H7 (cell line): ENCODE data around the gene TMEM169. TPM values are rescaled to one million over a fixed set of nuclear protein-coding genes. Genes with fewer than 3 reads are reported as not detected.
"Not testable (repeated sequence)": the region's sequence is repeated elsewhere in the genome, so short reads cannot be mapped to it uniquely, and the experiment has no call there.

Source experiments
- DNase-seq: peaks from one replicate; pipeline ENCODE4 v3.0.0; 2012
- H3K27me3 ChIP-seq: 2 replicates; pipeline ENCODE4 v1.6.0; 2011; ENCODE audit warnings: mild to moderate bottlenecking, low read length; ENCODE audit not compliant: control insufficient read depth, insufficient read depth
- H3K36me3 ChIP-seq: replicated peaks from 2 replicates; pipeline ENCODE4 v1.5.1; 2011; ENCODE audit warnings: low read length; ENCODE audit not compliant: control insufficient read depth, insufficient read depth
- H3K4me3 ChIP-seq: 2 replicates; pipeline ENCODE4 v1.5.1; 2011; ENCODE audit warnings: low read depth, mild to moderate bottlenecking, control low read depth, low read length, moderate library complexity; ENCODE audit not compliant: insufficient read depth
- total RNA-seq: library from RNA; depleted of rRNA; stranded (reverse); fragments of >200 nt; shearing (Covaris generic); gene quantifications from 2 replicates; pipeline ENCODE4 v1.2.3, GENCODE V29; 2014

The TMEM169 gene
- total RNA-seq, 1 experiment from 2014 or later: 0.42 TPM

DNA sequence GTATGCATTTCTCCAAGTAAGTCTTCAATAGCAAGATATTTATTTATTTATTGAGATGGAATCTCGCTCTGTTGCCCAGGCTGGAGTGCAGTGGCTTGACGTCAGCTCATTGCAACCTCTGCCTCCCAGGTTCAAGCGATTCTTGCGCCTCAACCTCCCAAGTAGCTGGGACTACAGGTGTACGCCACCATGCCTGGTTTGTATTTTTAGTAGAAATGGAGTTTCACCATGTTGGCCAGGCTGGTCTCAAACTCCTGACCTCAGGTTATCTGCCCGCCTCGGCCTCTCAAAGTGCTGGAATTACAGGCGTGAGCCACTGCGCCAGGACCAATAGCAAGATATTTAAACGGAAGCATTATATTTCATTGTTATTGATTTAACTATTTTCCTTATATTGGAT, 1.7 kb upstream of the TMEM169 start:
- not testable (repeated sequence) for H3K36me3 ChIP-seq, DNase-seq, H3K27me3 ChIP-seq, H3K4me3 ChIP-seq

DNA sequence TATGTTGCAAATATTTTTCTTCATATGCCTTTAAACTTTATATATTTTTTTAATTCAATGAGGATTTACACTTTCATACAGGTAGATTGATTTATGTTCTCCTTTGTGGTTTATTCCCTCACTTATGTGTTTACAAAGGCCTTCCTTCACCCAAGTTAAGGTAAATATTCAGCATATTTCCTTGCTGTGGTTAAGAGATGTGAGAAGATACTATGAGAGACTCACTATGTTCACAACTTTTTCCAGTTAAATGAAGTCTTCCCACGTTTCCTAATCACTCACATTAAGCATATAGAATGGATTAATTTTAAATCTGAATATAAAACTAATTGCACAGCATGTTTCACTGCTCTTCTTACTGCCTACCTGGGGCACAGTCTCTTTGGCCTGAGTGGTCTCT, 707 bp upstream of the TMEM169 start:
- no peak for DNase-seq

GRCh38 chr2:216082117-216082711, 495 bp downstream of the TMEM169 start:
- Histone ChIP-seq H3K27me3 (peaks cover 2% of the 10 kb centered on the region; the same call in 1 of the 2 replicates), H3K36me3 (no peaks in the 10 kb centered on the region), H3K4me3 (peak overlapping the region; percentile 77)
- DNase-seq: peak; percentile 68

More for the DNA sequence above, 707 bp upstream of the TMEM169 start:
- peak overlapping the region; percentile 77 for H3K4me3 ChIP-seq
- peaks cover 2% of the 10 kb centered on the region; the same call in 1 of the 2 replicates for H3K27me3 ChIP-seq
- no peaks in the 10 kb centered on the region for H3K36me3 ChIP-seq

GRCh38 chr2:216082805-216083204, 1.1 kb downstream of the TMEM169 start:
- Histone ChIP-seq H3K4me3 (no peak overlapping the region), H3K36me3 (no peaks in the 10 kb centered on the region), H3K27me3 (peaks cover 2% of the 10 kb centered on the region; the same call in 1 of the 2 replicates)
- DNase-seq: peak; percentile 30

- Histone ChIP-seq H3K27me3 (peaks cover 2% of the 10 kb centered on the region; the same call in 1 of the 2 replicates), H3K4me3 (no peak overlapping the region), H3K36me3 (no peaks in the 10 kb centered on the region)
- peak; percentile 65 for DNase-seq
Observed at GRCh38 chr2:216083464-216084281, 2.0 kb downstream of the TMEM169 start.

DNA sequence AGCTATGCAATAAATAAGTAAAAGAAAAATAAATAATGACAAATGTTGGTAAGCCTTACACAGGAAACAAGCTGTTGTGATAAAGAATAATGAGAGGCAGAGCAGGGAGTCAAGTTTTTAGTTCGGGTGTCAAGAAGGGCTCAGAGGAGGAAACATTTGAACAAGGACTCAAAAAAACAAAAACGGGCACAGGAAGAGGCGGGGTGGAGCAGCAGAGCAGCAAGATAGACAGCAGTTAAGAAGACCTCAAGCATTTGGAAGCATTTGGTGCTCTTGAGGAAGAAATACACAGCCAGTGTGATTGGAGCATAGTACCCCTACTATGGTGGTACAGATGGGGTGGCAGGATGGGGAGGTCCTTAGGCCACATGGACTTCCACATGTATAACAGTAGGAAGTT, 2.8 kb downstream of the TMEM169 start:
- Histone ChIP-seq H3K36me3 (no peaks in the 10 kb centered on the region), H3K27me3 (peaks cover 2% of the 10 kb centered on the region; the same call in 1 of the 2 replicates), H3K4me3 (no peak overlapping the region)
- no peak for DNase-seq

GRCh38 chr2:216086207-216086893, 4.6 kb downstream of the TMEM169 start:
- H3K36me3 ChIP-seq: no peaks in the 10 kb centered on the region
- peaks cover 2% of the 10 kb centered on the region; the same call in 1 of the 2 replicates for H3K27me3 ChIP-seq
- no peak overlapping the region for H3K4me3 ChIP-seq
- DNase-seq: no peak

DNA sequence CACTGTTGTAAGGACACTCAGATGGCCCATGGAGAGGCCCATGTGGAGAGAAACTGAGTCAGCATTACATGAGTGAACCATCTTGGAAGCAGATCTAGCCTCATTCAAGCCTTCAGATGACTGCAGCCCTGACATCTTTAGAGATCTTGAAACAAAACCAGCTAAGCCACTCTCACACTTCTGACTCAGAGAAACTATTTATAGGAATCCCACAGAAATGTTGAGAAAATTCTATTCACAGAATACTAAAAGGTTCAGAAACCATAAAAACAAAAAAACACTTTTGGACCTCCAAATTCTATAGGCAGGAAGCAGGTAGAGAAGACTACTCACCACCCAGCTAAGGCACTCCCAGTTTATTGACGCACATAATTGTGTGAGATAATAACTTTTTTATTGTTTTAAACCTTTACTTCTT, 8.7 kb downstream of the TMEM169 start:
- H3K4me3 ChIP-seq: no peak overlapping the region
- no peaks in the 10 kb centered on the region for H3K36me3 ChIP-seq
- H3K27me3 ChIP-seq: no peaks in the 10 kb centered on the region
- no peak for DNase-seq

GRCh38 chr2:216092646-216093045, 10.9 kb downstream of the TMEM169 start:
- Histone ChIP-seq H3K27me3 (no peaks in the 10 kb centered on the region), H3K36me3 (no peaks in the 10 kb centered on the region)

GRCh38 chr2:216094701-216095100, 13.0 kb downstream of the TMEM169 start:
- H3K27me3 ChIP-seq: no peaks in the 10 kb centered on the region
- H3K36me3 ChIP-seq: no peaks in the 10 kb centered on the region
- no peak overlapping the region for H3K4me3 ChIP-seq
- no peak for DNase-seq

More at GRCh38 chr2:216092646-216093045, 10.9 kb downstream of the TMEM169 start:
- no peak overlapping the region for H3K4me3 ChIP-seq
- no peak for DNase-seq

- H3K4me3 ChIP-seq: no peak overlapping the region
- no peak for DNase-seq
- H3K36me3 ChIP-seq: no peaks in the 10 kb centered on the region
- no peaks in the 10 kb centered on the region for H3K27me3 ChIP-seq
Observed at GRCh38 chr2:216098421-216099334, 17.0 kb downstream of the TMEM169 start.

- no peaks in the 10 kb centered on the region for H3K27me3 ChIP-seq
- DNase-seq: no peak
- H3K36me3 ChIP-seq: no peaks in the 10 kb centered on the region
- no peak overlapping the region for H3K4me3 ChIP-seq
Observed at GRCh38 chr2:216101109-216101508, 19.4 kb downstream of the TMEM169 start.

GRCh38 chr2:216103213-216103612, 21.5 kb downstream of the TMEM169 start:
- no peak for DNase-seq
- no peaks in the 10 kb centered on the region for H3K27me3 ChIP-seq
- H3K4me3 ChIP-seq: no peak overlapping the region
- H3K36me3 ChIP-seq: no peaks in the 10 kb centered on the region

DNA sequence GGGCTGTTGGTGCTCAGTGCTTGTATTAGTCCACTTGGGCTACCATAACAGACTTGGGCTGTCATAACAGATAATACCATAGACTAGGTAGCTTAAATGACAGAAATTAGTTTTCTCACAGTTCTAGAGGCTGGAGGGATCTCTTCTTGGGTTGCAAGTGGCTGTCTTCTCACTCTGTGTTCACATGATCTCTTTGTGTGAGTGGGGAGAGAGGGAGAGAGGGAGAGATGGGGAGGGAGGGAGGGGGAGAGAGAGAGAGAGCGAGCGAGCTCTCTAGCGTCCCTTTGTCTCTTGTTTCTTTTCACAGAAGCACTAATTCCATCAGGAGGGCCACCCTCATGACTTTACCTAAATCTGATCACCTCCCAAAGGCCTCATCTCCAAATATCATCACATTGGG, 23.0 kb downstream of the TMEM169 start:
- DNase-seq: no peak
- H3K27me3 ChIP-seq: no peaks in the 10 kb centered on the region
- no peaks in the 10 kb centered on the region for H3K36me3 ChIP-seq
- H3K4me3 ChIP-seq: no peak overlapping the region
